Activated CD4-positive, alpha-beta T cell treated with anti-CD3 and anti-CD28 coated beads, Interleukin-2, amount 10 ng/mL, durations not matched to agents 24 days and 14 days (primary cell): ENCODE results near the gene CDKL4. TPM values are rescaled to one million over a fixed set of nuclear protein-coding genes. Genes with fewer than 3 reads are reported as not detected.
"Not testable (repeated sequence)": the region's sequence is repeated elsewhere in the genome, so short reads cannot be mapped to it uniquely, and the experiment has no call there.

Source experiments
- DNase-seq: peaks from one replicate; pipeline ENCODE4 v3.0.0; 2022
- H3K27ac Mint-ChIP-seq: one replicate; pipeline ENCODE4 v1.8.0; 2022; ENCODE audit warnings: mild to moderate bottlenecking, mixed read lengths
- H3K27me3 Mint-ChIP-seq: one replicate; pipeline ENCODE4 v1.8.0; 2022; ENCODE audit warnings: mixed read lengths
- H3K36me3 Mint-ChIP-seq: one replicate; pipeline ENCODE4 v1.8.0; 2022; ENCODE audit warnings: low read depth, mild to moderate bottlenecking, mixed read lengths
- H3K4me1 Mint-ChIP-seq: one replicate; pipeline ENCODE4 v1.8.0; 2021; ENCODE audit warnings: mixed read lengths
- H3K4me3 Mint-ChIP-seq: one replicate; pipeline ENCODE4 v1.8.0; 2022; ENCODE audit warnings: mild to moderate bottlenecking, moderate library complexity, mixed read lengths
- H3K9me3 Mint-ChIP-seq: one replicate; pipeline ENCODE4 v1.8.0; 2021; ENCODE audit warnings: mixed read lengths
- intact Hi-C: fragments of 100-400 bp; cut with micrococcal nuclease; formaldehyde crosslinking; loops from one replicate; pipeline ENCODE4 v1.15.1; 2023
- total RNA-seq: library from RNA; stranded (reverse); gene quantifications from 2 replicates; pipeline ENCODE4 v1.2.3, GENCODE V29; 2022

CDKL4 gene
- total RNA-seq, 1 donor from 2014 or later: not detected

GRCh38 chr2:39221459-39221858 is 22.3 kb downstream of the CDKL4 start:
- no peaks in the 10 kb centered on the region for H3K27me3 Mint-ChIP-seq
- H3K36me3 Mint-ChIP-seq: peaks cover 5% of the 10 kb centered on the region
- H3K9me3 Mint-ChIP-seq: peaks cover 12% of the 10 kb centered on the region
- intact Hi-C loops: loop anchor here (10.0 kb wide), 1 partner anchor 477 kb away; no protein-coding TSS in a partner anchor
- no peak overlapping the region for H3K4me3 Mint-ChIP-seq
- H3K4me1 Mint-ChIP-seq: peaks cover 47% of the 10 kb centered on the region
- no peak overlapping the region for H3K27ac Mint-ChIP-seq
- DNase-seq: no peak

- Mint-ChIP-seq H3K9me3 (peaks cover 12% of the 10 kb centered on the region), H3K4me3 (peak overlapping the region; percentile 41), H3K27ac (peak overlapping the region; percentile 66), H3K4me1 (peaks cover 51% of the 10 kb centered on the region), H3K27me3 (no peaks in the 10 kb centered on the region), H3K36me3 (peaks cover 5% of the 10 kb centered on the region)
- no peak for DNase-seq
- intact Hi-C loops: loop anchor here (10.0 kb wide), 1 partner anchor 475 kb away; no protein-coding TSS in a partner anchor
These were observed 23.6 kb downstream of the CDKL4 start for GRCh38 chr2:39220136-39220535.

- intact Hi-C loops: no loop called here
- H3K4me3 Mint-ChIP-seq: peak overlapping the region; percentile 34
- peaks cover 15% of the 10 kb centered on the region for H3K36me3 Mint-ChIP-seq
- peak overlapping the region; percentile 86 for H3K27ac Mint-ChIP-seq
- peak; percentile 71 for DNase-seq
- peaks cover 57% of the 10 kb centered on the region for H3K4me1 Mint-ChIP-seq
- peaks cover 19% of the 10 kb centered on the region for H3K9me3 Mint-ChIP-seq
- no peaks in the 10 kb centered on the region for H3K27me3 Mint-ChIP-seq
These were observed 25.4 kb downstream of the CDKL4 start for GRCh38 chr2:39218391-39218790.

DNA sequence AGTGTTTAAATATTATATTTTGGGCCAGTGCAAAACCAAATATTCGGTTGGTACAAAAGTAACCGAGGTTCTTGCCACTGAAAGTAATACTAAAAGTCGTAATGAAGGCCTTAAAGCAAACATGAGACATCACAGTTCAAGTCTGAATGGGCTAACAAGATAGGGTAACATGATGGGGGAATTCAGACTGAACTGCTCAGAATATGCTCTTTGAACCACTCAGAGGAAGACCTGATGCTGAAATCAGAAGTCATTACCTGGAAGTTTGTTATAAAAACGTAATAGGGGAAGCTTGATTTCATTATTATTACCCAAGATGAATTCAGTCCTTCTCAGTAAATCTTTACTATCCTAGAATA is 26.6 kb downstream of the CDKL4 start:
- H3K27me3 Mint-ChIP-seq: no peaks in the 10 kb centered on the region
- intact Hi-C loops: loop anchor here (1.0 to 2.0 kb wide), 4 partner anchors 8 to 296 kb away; no protein-coding TSS in a partner anchor
- H3K9me3 Mint-ChIP-seq: peaks cover 19% of the 10 kb centered on the region
- H3K4me3 Mint-ChIP-seq: peak overlapping the region; percentile 62
- H3K4me1 Mint-ChIP-seq: peaks cover 61% of the 10 kb centered on the region
- no peak for DNase-seq
- H3K27ac Mint-ChIP-seq: peak overlapping the region; percentile 86
- peaks cover 17% of the 10 kb centered on the region for H3K36me3 Mint-ChIP-seq

- Mint-ChIP-seq H3K9me3 (peaks cover 16% of the 10 kb centered on the region), H3K4me1 (peaks cover 61% of the 10 kb centered on the region)
These were observed 27.2 kb downstream of the CDKL4 start for GRCh38 chr2:39216346-39217191.

GRCh38 chr2:39215545-39215944 is 28.2 kb downstream of the CDKL4 start:
- H3K36me3 Mint-ChIP-seq: peaks cover 16% of the 10 kb centered on the region
- intact Hi-C loops: no loop called here
- H3K27me3 Mint-ChIP-seq: no peaks in the 10 kb centered on the region
- H3K4me3 Mint-ChIP-seq: peak overlapping the region; percentile 62
- peak; percentile 65 for DNase-seq
- peaks cover 72% of the 10 kb centered on the region for H3K4me1 Mint-ChIP-seq
- H3K27ac Mint-ChIP-seq: peak overlapping the region; percentile 86
- H3K9me3 Mint-ChIP-seq: peaks cover 17% of the 10 kb centered on the region

More at GRCh38 chr2:39216346-39217191, 27.2 kb downstream of the CDKL4 start:
- intact Hi-C loops: loop anchor here (1.0 to 2.0 kb wide), 5 partner anchors 9 to 296 kb away; no protein-coding TSS in a partner anchor
- H3K27ac Mint-ChIP-seq: peak overlapping the region; percentile 86
- H3K27me3 Mint-ChIP-seq: no peaks in the 10 kb centered on the region
- H3K36me3 Mint-ChIP-seq: peaks cover 14% of the 10 kb centered on the region
- peak overlapping the region; percentile 62 for H3K4me3 Mint-ChIP-seq
- DNase-seq: peak; percentile 96

DNA sequence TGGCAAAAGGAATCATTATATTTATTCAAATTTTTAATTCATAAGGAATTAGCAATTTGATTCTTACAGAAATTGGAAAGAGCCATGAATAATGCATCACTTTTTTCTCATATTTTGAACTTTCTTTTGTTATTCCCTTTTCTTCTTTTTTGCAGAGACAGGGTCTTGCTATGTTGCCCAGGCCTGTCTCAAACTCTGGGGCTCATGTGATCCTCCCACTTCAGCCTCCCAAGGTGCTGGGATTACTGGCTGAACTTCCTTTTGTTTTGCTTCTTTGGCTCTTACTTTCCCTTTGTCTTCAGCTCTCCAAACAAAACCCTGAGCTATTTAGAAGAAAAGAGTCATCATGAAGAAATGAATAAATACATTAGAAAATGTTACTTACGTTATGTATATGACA is 30.8 kb downstream of the CDKL4 start:
- Mint-ChIP-seq H3K4me1 (peaks cover 52% of the 10 kb centered on the region), H3K9me3 (peaks cover 13% of the 10 kb centered on the region), H3K4me3 (no peak overlapping the region), H3K27ac (peak overlapping the region; percentile 36), H3K27me3 (no peaks in the 10 kb centered on the region), H3K36me3 (peaks cover 16% of the 10 kb centered on the region)
- DNase-seq: no peak
- intact Hi-C loops: no loop called here

DNA sequence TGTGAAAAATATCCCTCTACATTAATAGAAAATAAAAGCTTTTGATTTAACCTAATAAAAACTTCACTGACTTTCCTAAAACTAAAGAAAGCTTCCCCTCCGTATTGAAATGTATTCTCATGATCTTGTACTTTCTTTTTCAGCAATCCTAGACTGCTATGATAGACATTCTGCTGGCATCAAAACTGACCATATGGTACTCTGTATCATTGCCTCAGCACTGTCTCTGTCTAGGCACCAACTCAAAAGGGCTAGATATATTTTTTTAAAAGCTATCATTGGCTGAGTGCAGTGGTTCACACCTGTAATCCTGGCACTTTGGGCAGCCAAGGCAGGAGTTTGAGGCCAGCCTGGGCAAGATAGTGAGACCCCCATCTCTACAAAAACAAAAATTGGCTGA is 32.9 kb downstream of the CDKL4 start:
- intact Hi-C loops: no loop called here
- Mint-ChIP-seq H3K36me3 (peaks cover 15% of the 10 kb centered on the region), H3K4me3 (no peak overlapping the region), H3K4me1 (peaks cover 37% of the 10 kb centered on the region), H3K27me3 (no peaks in the 10 kb centered on the region), H3K27ac (no peak overlapping the region), H3K9me3 (peaks cover 16% of the 10 kb centered on the region)
- DNase-seq: no peak

- H3K27me3 Mint-ChIP-seq: peaks cover 2% of the 10 kb centered on the region
- peak; percentile 66 for DNase-seq
- intact Hi-C loops: no loop called here
- H3K27ac Mint-ChIP-seq: no peak overlapping the region
- H3K9me3 Mint-ChIP-seq: peaks cover 23% of the 10 kb centered on the region
- H3K4me1 Mint-ChIP-seq: peaks cover 24% of the 10 kb centered on the region
- peak overlapping the region; percentile 9 for H3K4me3 Mint-ChIP-seq
- H3K36me3 Mint-ChIP-seq: peaks cover 14% of the 10 kb centered on the region
These were observed 40.4 kb downstream of the CDKL4 start for GRCh38 chr2:39203382-39203781.

- Mint-ChIP-seq H3K4me1 (peaks cover 24% of the 10 kb centered on the region), H3K36me3 (peaks cover 14% of the 10 kb centered on the region), H3K27ac (peak overlapping the region; percentile 66), H3K4me3 (peak overlapping the region; percentile 22), H3K9me3 (peaks cover 24% of the 10 kb centered on the region), H3K27me3 (peaks cover 2% of the 10 kb centered on the region)
- intact Hi-C loops: no loop called here
- no peak for DNase-seq
These were observed 41.0 kb downstream of the CDKL4 start for GRCh38 chr2:39202639-39203369.

- H3K27ac Mint-ChIP-seq, DNase-seq, H3K4me3 Mint-ChIP-seq, H3K27me3 Mint-ChIP-seq, H3K4me1 Mint-ChIP-seq, intact Hi-C loops: not testable (repeated sequence)
- peaks cover 24% of the 10 kb centered on the region for H3K36me3 Mint-ChIP-seq
- H3K9me3 Mint-ChIP-seq: peaks cover 33% of the 10 kb centered on the region
These were observed 46.8 kb downstream of the CDKL4 start for GRCh38 chr2:39197003-39197402.

- H3K9me3 Mint-ChIP-seq: peaks cover 23% of the 10 kb centered on the region
- no peak overlapping the region for H3K27ac Mint-ChIP-seq
- peaks cover 4% of the 10 kb centered on the region for H3K4me1 Mint-ChIP-seq
- peaks cover 16% of the 10 kb centered on the region for H3K36me3 Mint-ChIP-seq
- intact Hi-C loops: no loop called here
- no peak for DNase-seq
- H3K4me3 Mint-ChIP-seq: no peak overlapping the region
- H3K27me3 Mint-ChIP-seq: peaks cover 4% of the 10 kb centered on the region
These were observed 49.1 kb downstream of the CDKL4 start for GRCh38 chr2:39194686-39195085.

DNA sequence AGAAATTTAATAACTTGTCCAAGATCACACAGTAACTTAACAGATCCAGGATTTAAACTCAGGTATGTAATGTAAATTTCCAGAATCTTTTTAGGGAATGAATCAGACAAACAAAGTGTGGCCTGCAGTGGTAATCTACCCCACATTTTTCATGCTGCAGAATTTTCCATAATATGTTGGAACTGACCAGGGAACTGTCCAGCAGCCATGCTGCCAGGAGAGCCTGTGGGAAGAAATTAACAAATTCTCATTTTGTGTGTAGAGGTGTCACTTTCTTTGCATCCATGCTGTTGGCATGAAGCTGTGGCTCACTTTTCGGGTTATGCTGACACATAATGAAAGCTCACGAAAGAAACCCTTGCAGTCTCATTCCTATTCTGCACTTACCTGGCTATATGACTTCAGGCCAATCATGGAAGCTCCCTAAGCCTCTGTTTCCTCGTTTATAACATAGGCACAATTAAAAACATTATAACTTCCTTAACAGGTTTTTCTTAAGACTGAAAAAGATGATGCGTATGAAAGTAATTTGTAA is 54.7 kb downstream of the CDKL4 start:
- no peak for DNase-seq
- no peaks in the 10 kb centered on the region for H3K9me3 Mint-ChIP-seq
- no peaks in the 10 kb centered on the region for H3K27me3 Mint-ChIP-seq
- H3K4me1 Mint-ChIP-seq: peaks cover 8% of the 10 kb centered on the region
- no peak overlapping the region for H3K4me3 Mint-ChIP-seq
- intact Hi-C loops: no loop called here
- no peak overlapping the region for H3K27ac Mint-ChIP-seq
- no peaks in the 10 kb centered on the region for H3K36me3 Mint-ChIP-seq

DNA sequence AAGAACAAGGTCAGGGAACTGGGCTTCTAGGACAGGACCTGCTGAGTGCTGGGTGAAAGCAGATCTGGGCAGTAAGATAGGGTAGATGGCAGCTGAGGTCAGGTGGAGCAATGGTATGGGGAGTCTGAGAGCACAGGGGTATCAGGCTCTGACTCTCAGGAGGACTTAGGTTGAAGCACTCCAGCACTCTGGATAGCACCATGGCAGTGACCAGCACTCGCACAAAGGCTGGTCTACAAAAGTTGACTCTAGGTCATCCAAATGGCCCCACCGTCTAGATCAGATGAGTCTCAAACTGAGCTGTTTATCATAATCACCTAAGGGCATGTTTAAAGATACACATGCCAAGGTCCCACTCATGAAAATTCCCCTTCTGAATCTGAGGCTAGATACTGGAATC is 60.1 kb downstream of the CDKL4 start:
- intact Hi-C loops: no loop called here
- Mint-ChIP-seq H3K27me3 (peaks cover 1% of the 10 kb centered on the region), H3K27ac (no peak overlapping the region), H3K4me3 (no peak overlapping the region), H3K9me3 (no peaks in the 10 kb centered on the region), H3K4me1 (peaks cover 2% of the 10 kb centered on the region), H3K36me3 (no peaks in the 10 kb centered on the region)
- no peak for DNase-seq
